Measurements from ENCODE around the gene HYDIN.
"Not testable (repeated sequence)": the region's sequence is repeated elsewhere in the genome, so short reads cannot be mapped to it uniquely, and the experiment has no call there.

The HYDIN gene

DNA sequence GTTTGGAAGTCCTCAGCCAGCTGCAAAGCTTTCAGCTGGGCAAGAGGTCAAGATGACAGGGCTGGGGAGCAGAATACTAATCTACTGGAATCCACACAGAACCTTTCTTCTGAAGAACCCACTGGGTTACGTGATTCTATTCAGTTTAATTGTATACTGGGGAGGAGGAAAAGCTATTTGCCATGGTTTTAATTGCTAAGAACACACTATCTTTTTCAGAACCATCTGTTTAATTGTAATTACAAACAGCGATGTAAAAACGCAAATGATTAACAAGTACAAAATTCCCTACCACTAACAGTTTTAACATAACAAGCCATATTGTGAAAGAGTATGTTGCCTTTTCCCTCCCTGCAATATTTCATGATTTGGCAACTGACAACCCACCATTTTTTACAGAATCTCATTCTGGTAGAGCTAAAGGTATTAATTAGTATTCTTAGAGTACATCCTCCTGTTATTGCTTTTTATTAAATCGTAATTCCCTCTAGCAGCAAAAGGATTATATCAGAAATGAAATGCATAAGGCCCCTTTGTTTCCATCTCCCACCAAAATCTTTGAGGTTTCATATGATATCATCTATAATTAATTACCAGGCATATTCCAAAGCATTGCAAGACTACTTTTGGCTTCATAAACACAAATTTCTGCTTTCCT, 12.1 kb downstream of the HYDIN start:
- no peak for DNase-seq

DNA sequence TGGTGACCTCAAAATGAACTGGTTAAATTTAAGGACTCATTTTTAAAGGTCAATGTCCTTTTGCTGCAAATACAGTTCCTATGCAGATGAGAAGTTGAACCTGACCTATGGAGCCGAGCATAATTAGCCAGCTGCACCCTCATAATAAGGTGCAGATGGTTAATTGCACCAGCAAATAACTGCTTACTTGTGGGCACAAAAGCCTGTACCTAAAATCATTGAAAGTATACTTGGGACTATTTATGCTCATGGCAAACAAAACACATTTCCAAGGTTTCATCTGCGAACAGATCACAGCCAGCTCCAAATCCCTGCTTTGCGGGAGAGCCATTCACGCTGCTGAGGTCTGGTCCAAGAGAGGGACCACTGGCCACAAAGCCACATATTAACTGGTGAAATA, 13.0 kb downstream of the HYDIN start:
- DNase-seq = no peak

DNA sequence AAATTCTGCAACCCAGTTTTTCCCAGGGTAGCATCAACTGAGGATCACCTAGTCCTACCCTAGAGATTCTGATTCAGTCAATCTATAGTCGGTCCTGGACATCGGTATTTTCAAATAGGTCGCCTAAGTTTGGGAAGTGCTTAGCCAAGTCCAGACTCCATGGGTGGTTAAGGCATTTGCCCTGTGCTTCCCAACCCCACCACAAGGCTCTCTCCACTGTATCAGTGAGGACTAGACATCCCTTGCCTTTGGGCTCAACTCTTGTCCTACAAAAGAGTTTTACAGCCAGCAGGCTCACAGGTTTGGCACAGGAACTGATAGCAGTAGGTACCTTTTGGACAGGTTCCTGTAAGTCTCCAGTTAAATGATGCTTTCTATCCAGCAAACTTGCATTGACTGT, 13.8 kb downstream of the HYDIN start:
- DNase-seq = no peak

DNA sequence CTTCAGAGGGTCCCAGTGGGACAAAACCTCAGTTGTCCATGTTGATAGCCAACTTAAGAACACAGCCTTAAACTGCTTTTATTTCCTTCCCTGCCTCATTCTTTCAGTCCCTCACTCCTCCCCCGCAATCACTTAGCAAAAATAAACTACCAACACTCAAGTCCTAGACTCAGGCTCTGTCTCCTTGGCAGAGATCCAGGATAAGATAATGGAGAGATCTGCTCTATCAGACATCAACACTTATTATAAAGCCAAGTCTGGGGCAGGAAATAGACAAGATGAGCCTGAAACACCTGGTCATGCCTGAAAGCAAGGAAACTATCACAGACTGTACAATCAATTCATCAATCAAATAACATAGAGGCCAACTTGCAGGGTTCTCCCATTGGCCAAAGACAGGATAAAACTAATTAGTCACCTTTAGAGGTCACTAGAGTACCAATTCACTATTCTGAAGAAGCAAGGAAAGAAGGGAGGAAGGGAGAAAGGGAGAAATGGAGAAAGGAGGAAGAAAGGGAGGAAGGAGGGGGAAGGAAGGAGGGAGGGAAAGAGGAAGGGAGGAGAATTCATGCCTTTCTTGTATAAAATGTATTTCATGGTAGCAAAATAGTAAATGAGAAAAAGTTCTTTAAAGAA, 15.7 kb downstream of the HYDIN start:
- no peak for DNase-seq

DNA sequence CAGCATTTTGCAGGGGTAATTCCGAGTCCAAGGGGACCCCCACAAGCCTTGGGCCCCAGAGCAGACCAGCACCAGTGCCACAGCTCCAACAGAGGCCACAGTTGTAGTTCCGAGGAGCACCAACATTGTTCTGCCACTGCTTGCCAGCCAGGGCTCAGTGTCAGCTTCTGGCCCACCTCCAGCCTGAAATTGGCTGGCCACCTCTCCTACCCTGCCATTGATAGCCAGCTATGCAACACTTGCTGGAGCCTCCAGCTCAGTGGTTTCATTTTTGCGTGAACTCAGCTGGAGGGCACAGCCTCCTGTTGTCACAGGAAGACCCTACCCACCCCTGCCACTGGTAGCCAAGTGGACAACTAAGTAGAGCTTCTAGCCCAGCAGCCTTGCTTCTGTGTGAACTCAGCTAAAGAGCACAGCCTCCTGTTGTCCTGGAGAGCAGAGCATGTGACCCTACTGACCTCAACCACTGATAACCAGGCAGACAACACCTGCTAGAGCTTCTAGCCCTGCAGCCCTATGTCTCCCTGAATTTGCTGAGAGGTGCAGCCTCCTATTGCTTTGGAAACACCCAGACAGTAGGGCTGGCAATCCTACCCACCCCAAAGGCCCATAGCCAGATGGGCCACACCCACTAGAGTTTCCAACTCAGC, 24.9 kb downstream of the HYDIN start:
- no peak for DNase-seq

DNA sequence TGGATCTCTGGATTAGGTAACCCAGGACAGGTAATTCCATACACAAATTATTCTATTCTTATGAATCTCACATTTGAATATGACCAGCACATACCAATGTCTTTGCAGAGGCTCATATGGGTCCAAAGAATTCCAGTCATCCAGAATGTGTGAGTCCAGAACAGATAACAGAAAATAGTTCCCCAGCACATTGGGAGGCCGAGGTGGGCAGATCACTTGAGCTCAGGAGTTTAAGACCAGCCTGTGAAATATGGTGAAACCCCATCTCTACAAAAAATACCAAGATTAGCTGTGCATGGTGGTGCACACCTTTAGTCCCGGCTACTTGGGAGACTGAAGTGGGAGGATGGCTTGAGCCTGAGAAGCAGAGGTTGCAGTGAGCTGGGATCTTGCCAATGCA, 26.9 kb downstream of the HYDIN start:
- DNase-seq = no peak

DNA sequence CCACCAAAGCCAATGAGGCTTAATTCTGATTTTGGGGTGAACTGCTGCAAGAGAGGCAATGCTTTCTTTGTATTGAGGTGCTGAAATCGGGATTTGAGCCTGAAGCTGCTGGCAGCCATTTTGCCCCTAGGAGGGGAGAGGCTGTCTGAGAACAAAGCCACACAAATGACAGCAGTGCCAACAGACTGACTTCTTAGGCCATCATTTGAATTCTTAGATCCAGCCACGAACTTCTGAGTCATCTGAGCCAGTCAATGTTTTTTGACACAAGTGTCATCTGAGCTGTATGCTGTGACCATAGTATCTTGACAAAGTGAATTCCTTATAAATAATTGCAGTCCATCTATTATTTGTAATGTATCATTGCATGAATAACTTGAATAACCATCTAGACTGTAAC, 29.0 kb downstream of the HYDIN start:
- DNase-seq = no peak

DNA sequence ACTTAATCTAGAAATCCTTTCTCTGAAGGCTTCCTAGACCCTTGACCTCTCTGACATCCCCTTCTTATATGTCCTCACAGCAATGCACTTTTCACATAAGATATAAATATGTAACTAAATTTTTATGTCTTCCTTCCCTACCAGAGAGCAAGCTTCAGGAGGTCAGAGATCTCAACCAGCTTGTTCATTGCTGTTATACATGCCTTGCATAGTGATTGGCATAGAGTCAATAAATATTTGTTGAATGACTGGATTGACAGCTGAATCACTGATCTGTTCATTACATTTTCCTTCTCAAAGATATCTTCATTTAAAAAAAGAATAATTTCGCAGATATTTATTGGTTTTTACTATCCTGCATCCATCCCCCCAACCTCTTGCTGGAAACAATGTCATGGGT, 29.5 kb downstream of the HYDIN start:
- no peak for DNase-seq

DNA sequence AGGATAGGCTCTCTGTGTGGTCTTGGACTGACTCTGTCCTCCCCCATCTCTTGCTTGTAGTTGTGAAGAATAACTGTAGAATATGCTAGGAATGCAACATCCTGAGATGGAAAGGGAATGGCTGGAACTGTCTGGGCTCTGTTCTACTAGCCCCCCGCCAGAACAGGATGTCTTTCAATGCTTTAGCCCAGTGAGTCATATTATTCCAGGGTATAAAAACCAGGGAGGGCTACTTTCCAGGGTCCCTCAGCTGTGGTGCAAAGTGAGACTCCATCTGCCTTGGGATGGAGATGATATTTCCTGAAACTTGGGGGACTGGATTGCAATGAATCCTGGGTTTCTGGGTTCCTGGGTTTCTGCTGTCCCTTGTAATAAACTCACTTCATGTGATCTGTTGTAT, 32.1 kb downstream of the HYDIN start:
- DNase-seq = no peak

DNA sequence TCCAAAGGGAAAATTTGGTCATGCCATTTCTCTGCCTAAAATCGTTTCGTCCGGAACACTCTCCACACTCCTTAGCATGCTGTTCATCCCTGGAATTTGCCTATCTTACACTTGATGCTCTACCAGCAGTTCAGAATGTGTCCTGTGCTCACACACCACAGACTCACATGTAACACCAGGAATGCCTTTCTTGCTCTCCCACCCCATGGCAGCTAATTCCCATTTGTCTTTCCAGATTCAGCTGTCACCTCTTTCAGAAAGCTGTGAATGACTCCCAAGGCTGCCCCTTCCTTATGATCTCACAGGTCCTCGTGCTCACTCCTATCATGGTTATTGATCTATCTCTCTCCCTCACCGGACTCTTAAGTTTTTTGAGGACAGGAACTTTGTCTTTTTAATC, 38.1 kb downstream of the HYDIN start:
- no peak for DNase-seq

DNA sequence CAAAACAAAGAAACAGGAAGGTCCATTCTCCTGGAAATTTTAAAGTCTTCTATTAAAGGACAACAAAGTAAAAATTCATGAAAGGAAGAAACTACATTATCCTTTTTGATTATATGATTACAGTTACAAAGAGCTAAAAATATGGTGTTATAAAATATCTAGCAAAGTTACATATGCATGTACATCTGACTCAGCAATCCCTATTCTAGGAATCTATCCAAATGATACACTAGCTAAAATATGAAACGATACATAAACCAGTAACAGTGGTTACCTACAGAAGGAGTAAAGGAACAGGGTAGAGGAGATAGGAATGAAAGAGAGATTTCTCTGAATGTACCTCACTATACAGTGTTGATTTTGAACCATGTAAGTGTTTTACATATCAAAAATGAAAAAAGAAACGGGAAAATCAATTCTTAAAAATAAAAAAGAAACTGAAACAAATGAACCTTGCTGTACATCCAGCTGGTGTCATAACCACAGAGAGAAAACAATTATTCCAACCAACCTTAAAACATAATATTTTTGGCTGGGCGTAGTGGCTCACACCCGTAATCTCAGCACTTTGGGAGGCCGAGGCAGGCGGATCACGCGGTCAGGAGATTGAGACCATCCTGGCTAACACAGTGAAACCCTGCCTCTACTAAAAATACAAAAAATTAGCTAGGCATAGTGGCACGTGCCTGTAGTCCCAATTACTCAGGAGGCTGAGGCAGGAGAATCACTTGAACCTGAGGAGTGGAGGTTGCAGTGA, 41.4 kb downstream of the HYDIN start:
- no peak for DNase-seq

DNA sequence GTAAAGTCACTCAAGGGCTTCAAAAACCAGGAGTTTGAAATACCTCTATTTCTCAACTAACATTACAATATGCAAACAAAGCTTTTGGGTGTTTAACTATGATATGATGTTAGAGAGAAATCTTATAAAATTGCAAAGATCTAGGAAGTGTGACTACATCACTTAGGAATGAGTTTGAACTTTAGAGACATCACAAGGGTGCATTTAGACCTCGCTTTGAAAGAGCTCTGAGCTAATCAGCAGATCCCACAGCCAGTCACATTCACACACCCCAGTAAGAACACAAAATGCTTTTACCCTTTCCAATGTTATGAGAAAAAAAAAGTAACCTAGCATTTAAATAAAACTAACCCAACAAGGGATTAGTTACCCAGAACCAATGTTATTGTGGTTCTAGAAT, 45.2 kb downstream of the HYDIN start:
- DNase-seq = no peak

DNA sequence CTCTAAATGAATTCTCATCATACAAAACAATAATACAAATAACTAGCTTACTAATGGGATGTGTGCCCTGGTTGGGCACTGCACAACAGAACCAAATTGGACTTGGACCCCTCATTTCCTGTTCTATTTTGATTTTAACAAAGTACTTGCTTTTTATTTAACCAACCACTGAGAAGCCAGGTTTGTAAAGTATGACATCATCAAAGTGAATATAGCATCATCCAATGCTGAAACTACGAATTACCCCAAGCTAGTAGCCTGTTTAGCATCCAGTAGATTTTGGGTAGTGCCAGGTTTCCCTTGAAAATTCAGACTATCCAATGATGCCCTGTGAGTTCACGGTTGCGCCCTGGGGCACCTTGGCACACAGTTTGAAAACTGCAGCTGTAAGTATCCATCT, 51.0 kb downstream of the HYDIN start:
- no peak for DNase-seq

DNA sequence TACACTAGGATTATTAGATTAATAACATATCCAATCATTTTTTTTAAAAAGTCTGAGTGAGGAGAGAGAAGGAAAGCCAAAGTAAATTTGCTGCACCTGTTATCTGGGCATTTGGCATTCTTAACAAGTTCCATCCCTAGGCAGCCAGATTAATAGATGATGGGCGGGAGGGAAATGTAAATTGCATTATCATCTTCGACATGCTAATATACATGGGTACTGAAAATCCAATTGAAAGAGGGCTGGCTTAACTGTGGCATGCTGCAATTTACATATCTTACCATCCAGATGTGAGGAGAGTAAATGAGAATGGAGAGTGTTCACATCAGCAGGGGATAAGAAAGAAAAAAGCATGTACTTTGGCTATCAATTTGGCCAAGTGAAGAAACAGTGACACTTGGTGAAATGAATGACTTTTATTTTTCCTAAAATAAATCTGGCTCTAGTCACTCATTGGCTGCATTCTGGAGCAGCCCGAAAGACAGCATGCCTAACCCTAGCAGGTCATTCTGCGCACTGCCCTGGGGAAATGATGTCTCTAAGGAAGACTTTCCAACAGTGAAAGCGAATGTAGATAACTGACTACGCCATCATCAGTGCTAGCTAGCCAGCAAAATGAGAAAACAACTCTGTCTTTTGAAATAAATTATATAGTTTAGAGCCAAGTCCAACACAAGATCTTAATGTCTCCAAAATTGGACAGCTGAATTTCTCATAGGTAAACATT, 57.9 kb downstream of the HYDIN start:
- no peak for DNase-seq

DNA sequence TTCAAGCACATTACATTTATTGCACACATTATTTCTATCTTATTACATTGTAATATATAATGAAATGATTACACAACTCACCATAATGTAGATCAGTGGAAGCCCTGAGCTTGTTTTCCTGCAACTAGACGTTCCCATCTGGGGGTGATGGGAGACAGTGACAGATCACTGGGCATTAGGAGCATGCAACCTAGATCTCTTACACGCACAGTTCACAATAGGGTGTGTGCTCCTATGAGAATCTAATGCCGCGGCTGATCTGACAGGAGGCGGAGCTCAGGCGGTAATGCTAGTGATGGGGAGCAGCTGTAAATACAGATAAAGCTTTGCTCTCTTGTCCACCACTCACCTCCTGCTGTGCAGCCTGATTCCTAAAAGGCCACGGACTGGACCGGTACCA, 69.5 kb downstream of the HYDIN start:
- DNase-seq = not testable (repeated sequence)

DNA sequence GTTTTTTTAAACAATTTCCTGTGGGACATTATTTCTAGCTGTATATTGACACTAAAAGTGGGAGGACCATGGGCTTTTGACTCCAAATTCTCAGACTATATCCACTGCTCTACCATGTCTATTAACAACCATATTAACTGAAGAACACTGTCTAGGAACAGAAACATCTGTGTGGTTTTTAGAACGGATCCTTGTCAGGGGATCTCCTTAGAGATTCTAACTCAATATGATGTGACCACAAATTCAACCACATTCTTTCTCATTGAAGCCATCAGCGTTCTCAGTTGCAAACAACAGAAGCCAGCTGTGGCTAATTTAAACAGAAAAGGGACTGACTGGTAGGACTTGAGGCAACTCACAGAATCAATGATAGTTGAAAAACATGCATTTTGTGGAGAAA, 73.2 kb downstream of the HYDIN start:
- not testable (repeated sequence) for DNase-seq

DNA sequence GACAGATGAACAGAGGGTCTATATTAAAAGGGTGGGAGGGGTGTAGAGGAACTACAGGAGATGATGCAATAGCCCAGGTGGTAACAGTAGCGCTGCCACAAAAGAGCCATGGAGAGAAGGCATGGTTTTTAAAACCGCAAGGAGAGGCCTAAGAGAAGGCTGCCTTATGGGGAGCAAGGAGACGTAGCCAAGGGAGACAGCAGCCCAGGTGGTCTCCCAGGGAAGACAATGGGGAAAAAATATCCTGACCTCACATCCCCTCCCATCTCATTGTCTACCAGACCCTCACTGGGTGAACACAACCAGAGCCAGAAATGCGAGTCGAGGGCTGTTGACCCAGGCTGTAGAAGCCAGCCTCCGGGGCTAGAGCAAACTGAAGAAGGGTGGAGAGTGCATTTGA, 77.2 kb downstream of the HYDIN start:
- not testable (repeated sequence) for DNase-seq

DNA sequence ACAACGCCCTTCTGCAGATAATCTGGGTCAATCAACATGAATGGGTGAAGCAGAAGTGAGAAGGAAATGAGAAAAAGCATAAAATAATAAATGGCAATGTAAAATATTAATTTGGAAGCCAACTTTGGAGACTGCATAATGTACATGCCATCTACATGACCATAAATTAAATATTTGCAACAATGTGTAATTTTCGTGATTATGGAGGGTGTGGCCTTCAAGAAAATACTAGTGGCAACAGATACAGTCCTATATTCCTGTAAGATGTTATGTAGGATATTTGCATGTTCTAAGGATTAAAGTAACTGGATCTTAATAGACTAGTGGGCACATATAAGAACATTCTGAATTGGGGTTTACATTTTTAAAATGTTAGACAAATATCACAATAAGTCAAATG, 78.9 kb downstream of the HYDIN start:
- not testable (repeated sequence) for DNase-seq

DNA sequence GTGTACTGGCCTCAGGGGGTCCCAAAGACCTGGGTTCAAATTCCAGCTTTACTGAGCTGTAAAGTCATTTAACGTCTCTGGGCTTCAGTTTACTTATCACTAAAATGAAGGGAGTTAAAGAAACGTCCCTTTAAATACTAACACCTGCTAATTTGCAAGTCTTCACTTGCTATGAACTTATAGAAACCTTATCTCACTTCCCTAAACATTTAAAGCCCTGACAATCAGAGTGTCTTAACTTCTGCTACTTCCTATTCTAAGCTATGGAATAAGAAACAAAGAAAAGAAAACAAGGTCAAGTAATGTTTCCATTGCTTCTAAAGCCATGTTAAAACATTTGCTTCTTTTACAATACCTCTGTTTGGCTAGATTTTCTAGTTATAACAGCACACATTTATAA, 87.3 kb downstream of the HYDIN start:
- not testable (repeated sequence) for DNase-seq

DNA sequence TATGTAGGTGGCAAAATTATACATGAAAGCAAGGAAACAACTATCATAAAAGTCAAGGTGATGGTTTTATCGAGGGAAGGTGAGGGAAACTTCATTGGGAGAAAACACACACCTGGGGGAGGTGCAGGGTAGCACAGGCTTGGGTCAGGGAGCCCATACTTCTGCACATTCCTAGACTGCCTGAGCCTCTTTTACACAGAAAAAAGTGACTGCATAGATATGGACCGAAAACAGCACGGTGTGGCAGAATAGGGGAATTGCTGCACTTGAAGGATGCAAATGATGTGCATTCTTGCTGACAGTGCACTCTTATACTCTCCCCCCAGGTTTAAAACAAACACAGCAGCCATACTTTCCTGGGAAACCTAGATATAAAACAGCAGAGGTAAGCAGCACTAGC, 120.0 kb downstream of the HYDIN start:
- DNase-seq = not testable (repeated sequence)

DNA sequence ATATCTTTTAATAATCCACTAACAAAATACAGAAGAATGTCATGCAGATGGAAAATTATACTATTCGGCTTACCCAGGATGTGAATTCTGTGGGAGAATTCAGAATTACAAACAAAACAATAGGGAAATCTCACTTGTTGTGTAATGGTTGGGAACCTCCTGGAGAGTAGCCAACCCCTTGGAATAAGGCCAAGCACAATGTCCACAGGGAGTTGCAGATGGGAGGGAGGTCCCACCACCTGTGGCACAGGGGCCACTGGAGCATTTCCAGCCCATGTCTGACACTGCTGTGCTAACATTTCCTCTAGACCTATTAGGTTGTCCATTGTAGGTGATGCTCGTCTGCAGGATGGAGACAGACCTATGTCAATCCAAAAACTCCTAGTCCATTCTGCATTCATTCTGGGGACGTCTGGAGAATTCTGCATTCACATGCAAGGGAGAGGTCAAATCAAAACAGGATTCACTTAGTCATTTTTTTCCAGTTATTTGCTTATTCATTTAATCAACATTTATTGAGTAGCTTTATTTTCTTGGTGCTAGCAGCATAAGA, 120.8 kb downstream of the HYDIN start:
- DNase-seq = not testable (repeated sequence)

DNA sequence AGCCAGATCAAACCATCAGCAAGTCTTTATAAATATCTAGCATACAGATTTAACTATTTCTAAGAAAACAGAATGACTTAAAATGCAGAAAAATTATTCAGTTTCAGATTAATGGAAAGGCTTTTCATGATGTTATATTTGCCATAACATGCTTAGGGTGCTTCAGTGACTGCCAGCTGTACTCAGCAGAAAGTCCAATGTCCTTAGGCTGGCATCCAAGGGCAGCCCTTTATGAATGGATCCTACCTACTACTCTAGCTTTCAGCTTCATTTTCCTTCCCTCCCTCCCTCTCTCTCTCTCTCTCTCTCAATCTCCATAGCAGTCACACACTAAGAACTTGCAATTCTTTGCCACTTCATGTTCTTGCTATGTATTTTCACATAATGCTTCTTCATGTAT, 124.6 kb downstream of the HYDIN start:
- DNase-seq = not testable (repeated sequence)

DNA sequence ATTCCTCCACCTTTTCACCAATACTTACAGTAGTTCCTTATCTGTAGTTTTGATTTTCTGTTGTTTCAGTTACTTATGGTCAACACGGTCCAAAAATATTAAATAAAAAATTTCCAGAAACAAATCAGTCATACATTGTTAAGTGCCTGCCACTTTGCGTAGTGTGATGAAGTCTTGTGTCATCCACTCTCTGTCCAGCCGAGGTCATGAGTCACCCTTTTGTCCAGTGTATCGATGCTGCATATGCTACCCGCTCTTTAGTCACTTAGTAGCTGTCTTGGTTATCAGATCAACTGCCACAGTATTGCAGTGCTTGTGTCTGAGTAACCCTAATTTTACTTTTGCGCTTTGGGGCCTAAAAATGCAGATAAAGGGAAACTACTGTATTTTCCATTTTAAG, 146.9 kb downstream of the HYDIN start:
- DNase-seq = not testable (repeated sequence)
